Renal cortex interstitium (tissue), 11 donors: ENCODE data around the gene PTPN14. TPM values are rescaled to one million over a fixed set of nuclear protein-coding genes. Genes with fewer than 3 reads are reported as not detected.

Source experiments
- DNase-seq, 11 donors: peaks; one replicate each; pipeline ENCODE4 v3.0.0-alpha.2; 2013; ENCODE audit warnings: low read depth in 9 of 11, low spot score in 4 of 11; ENCODE audit errors: extremely low read depth in 1 of 11
- polyA plus RNA-seq, 3 donors: library from polyadenylated mRNA; unstranded; fragments of 120-200 nt; gene quantifications; one replicate each; pipeline ENCODE4 v1.2.1, GENCODE V29; 2013; ENCODE audit not compliant: insufficient read length in 3 of 3

Gene PTPN14
- polyA plus RNA-seq, 3 donors, result 39.7 to 45.4 (median 43.5) TPM

GRCh38 chr1:214446772-214447556 lies 104.4 kb downstream of the PTPN14 start:
- peak in 8 of 11 donors; percentile 22 to 76 (median 56) for DNase-seq

- DNase-seq, result no peak
Measured at GRCh38 chr1:214445831-214446614, 105.4 kb downstream of the PTPN14 start.

GRCh38 chr1:214445199-214445598 lies 106.2 kb downstream of the PTPN14 start:
- DNase-seq, result no peak

- no peak for DNase-seq
Measured at GRCh38 chr1:214444182-214444939, 107.0 kb downstream of the PTPN14 start.

GRCh38 chr1:214441119-214441518 lies 110.3 kb downstream of the PTPN14 start:
- DNase-seq, result no peak

GRCh38 chr1:214440219-214440965 lies 111.0 kb downstream of the PTPN14 start:
- no peak for DNase-seq

GRCh38 chr1:214439352-214440119 lies 111.9 kb downstream of the PTPN14 start:
- peak in 10 of 11 donors; percentile 18 to 56 (median 45) for DNase-seq

- no peak for DNase-seq
Measured at GRCh38 chr1:214438530-214438929, 112.9 kb downstream of the PTPN14 start.

GRCh38 chr1:214438075-214438474 lies 113.3 kb downstream of the PTPN14 start:
- no peak for DNase-seq

- no peak for DNase-seq
Measured at GRCh38 chr1:214435867-214436266, 115.5 kb downstream of the PTPN14 start.

GRCh38 chr1:214432245-214432644 lies 119.2 kb downstream of the PTPN14 start:
- no peak for DNase-seq

GRCh38 chr1:214429951-214430770 lies 121.2 kb downstream of the PTPN14 start:
- DNase-seq, result no peak

- no peak for DNase-seq
Measured at GRCh38 chr1:214427871-214428277, 123.5 kb downstream of the PTPN14 start.

- DNase-seq, result no peak
Measured at GRCh38 chr1:214426426-214426812, 125.0 kb downstream of the PTPN14 start.

- no peak for DNase-seq
Measured at GRCh38 chr1:214425716-214426425, 125.5 kb downstream of the PTPN14 start.

GRCh38 chr1:214425101-214425500 lies 126.3 kb downstream of the PTPN14 start:
- DNase-seq, result no peak

- no peak for DNase-seq
Measured at GRCh38 chr1:214423045-214423444, 128.4 kb downstream of the PTPN14 start.
